Endodermal cell (in vitro differentiated cells): Measurements from ENCODE around the gene SRP9. TPM values are rescaled to one million over a fixed set of nuclear protein-coding genes. Genes with fewer than 3 reads are reported as not detected.

Experiments used
- DNase-seq: peaks from one replicate; pipeline ENCODE4 v3.0.0-alpha.2; 2017
- H3K27ac ChIP-seq: 2 replicates; pipeline ENCODE4 v1.5.1; 2013; ENCODE audit warnings: mild to moderate bottlenecking, low read depth, low read length, moderate library complexity
- H3K27me3 ChIP-seq: 2 replicates; pipeline ENCODE4 v1.6.1; 2013; ENCODE audit warnings: mild to moderate bottlenecking, low read length, moderate library complexity; ENCODE audit not compliant: insufficient read depth, control insufficient read depth, poor library complexity, severe bottlenecking
- H3K36me3 ChIP-seq: 2 replicates; pipeline ENCODE4 v1.7.0; 2013; ENCODE audit warnings: mild to moderate bottlenecking, low read length, moderate library complexity; ENCODE audit not compliant: control insufficient read depth, insufficient read depth
- H3K4me1 ChIP-seq: one replicate; pipeline ENCODE4 v1.7.0; 2013; ENCODE audit warnings: low read length; ENCODE audit not compliant: control insufficient read depth, insufficient read depth
- H3K4me3 ChIP-seq: 2 replicates; pipeline ENCODE4 v1.5.1; 2013; ENCODE audit warnings: mild to moderate bottlenecking, low read length, moderate library complexity
- H3K9ac ChIP-seq: 2 replicates; pipeline ENCODE4 v1.6.1; 2013; ENCODE audit warnings: mild to moderate bottlenecking, low read length, moderate library complexity; ENCODE audit not compliant: poor library complexity, severe bottlenecking; ENCODE audit errors: extremely low read depth
- H3K9me3 ChIP-seq: 2 replicates; pipeline ENCODE4 v1.6.1; 2013; ENCODE audit warnings: mild to moderate bottlenecking, low read length, moderate library complexity; ENCODE audit not compliant: control insufficient read depth
- H3K27ac Mint-ChIP-seq: 2 replicates; pipeline ENCODE4 v1.8.0; 2020; ENCODE audit warnings: mixed read lengths
- H3K27me3 Mint-ChIP-seq: 2 replicates; pipeline ENCODE4 v1.8.0; 2021; ENCODE audit warnings: mild to moderate bottlenecking, mixed read lengths; ENCODE audit not compliant: insufficient read depth
- H3K36me3 Mint-ChIP-seq: 2 replicates; pipeline ENCODE4 v1.8.0; 2020; ENCODE audit warnings: low read depth, mixed read lengths
- H3K4me1 Mint-ChIP-seq: 2 replicates; pipeline ENCODE4 v1.8.0; 2020; ENCODE audit warnings: mixed read lengths
- H3K4me3 Mint-ChIP-seq: 2 replicates; pipeline ENCODE4 v1.8.0; 2020; ENCODE audit warnings: mild to moderate bottlenecking, moderate library complexity, mixed read lengths
- H3K9me3 Mint-ChIP-seq: 2 replicates; pipeline ENCODE4 v1.8.0; 2020; ENCODE audit warnings: mild to moderate bottlenecking, mixed read lengths
- CTCF ChIP-seq: fragments of 200-600 bp; sonication (generic); conservative IDR thresholded peaks from 2 replicates; pipeline ENCODE4 v1.5.0; 2021; ENCODE audit warnings: antibody characterized with exemption, mild to moderate bottlenecking
- WGBS, 2 experiments: methylation state at CpG; one replicate each; pipeline versions ENCODE4 v1.1.5 to v1.1.7; 2013; ENCODE audit warnings: missing lambda C conversion rate in 2 of 2, mixed read lengths in 1 of 2; ENCODE audit not compliant: insufficient coverage in 1 of 2, insufficient read length in 1 of 2; 5-methylcytosine and 5-hydroxymethylcytosine counted together
- total RNA-seq, 2 donors: library from RNA; stranded (reverse); fragmentation: NEBNext Ultra II Directional in 1 of 2; extraction: Animal tissue kit (Norgen Biotek cat#: 25700) in 1 of 2; gene quantifications; 2 replicates in 1 of 2; 3 replicates in 1 of 2; pipeline ENCODE4 v1.2.1, GENCODE V29; 2021

SRP9 gene
- total RNA-seq, 2 donors from 2014 or later: 286 to 319 TPM

DNA sequence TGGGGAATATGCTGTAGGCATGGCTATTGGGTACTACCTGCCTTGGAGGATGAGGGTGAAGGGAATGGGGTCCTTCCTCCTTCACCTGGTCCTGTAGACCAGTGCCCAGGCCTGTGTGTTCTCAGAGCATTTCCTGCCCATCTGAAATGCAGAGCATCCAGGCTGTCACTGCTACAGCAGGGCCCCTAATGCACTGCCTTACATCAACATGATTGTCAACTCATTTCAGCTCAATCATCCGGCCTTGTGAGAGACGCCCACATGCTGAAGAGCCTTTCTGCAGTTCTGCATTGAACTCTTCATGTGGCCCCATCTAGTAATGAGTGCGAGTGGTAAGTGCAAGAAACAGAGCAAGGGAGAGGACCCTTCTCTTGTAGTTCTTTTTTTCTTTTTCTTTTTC lies 39.8 kb upstream of the SRP9 start:
- Histone ChIP-seq H3K4me3 (no peak overlapping the region), H3K9me3 (no peaks in the 10 kb centered on the region), H3K27ac (no peak overlapping the region), H3K4me1 (peaks cover 8% of the 10 kb centered on the region), H3K9ac (no peak overlapping the region), H3K27me3 (no peaks in the 10 kb centered on the region), H3K36me3 (no peaks in the 10 kb centered on the region)
- H3K4me3 Mint-ChIP-seq: no peak overlapping the region
- 96 to 100% methylated on average over 1 to 3 of the region's 3 CpGs for WGBS, 2 experiments
- no peak for TF ChIP-seq CTCF
- no peaks in the 10 kb centered on the region for H3K36me3 Mint-ChIP-seq
- H3K27ac Mint-ChIP-seq: no peak overlapping the region
- H3K9me3 Mint-ChIP-seq: no peaks in the 10 kb centered on the region
- H3K27me3 Mint-ChIP-seq: peaks cover 25% of the 10 kb centered on the region
- no peak for DNase-seq
- H3K4me1 Mint-ChIP-seq: peaks cover 9% of the 10 kb centered on the region

- WGBS, 2 experiments: 87 to 88% methylated on average over 2 of the region's 2 CpGs
- no peaks in the 10 kb centered on the region for H3K36me3 ChIP-seq
- H3K27me3 Mint-ChIP-seq: peaks cover 27% of the 10 kb centered on the region
- no peak overlapping the region for H3K27ac ChIP-seq
- peaks cover 8% of the 10 kb centered on the region for H3K4me1 ChIP-seq
- H3K4me3 ChIP-seq: no peak overlapping the region
- no peaks in the 10 kb centered on the region for H3K9me3 Mint-ChIP-seq
- no peak overlapping the region for H3K4me3 Mint-ChIP-seq
- H3K9me3 ChIP-seq: no peaks in the 10 kb centered on the region
- H3K9ac ChIP-seq: no peak overlapping the region
- no peak for DNase-seq
- no peak for TF ChIP-seq CTCF
- peaks cover 9% of the 10 kb centered on the region for H3K4me1 Mint-ChIP-seq
- H3K36me3 Mint-ChIP-seq: no peaks in the 10 kb centered on the region
- H3K27me3 ChIP-seq: no peaks in the 10 kb centered on the region
- no peak overlapping the region for H3K27ac Mint-ChIP-seq
Observed at GRCh38 chr1:225738763-225739162, 38.9 kb upstream of the SRP9 start.

GRCh38 chr1:225739542-225740107 lies 38.0 kb upstream of the SRP9 start:
- H3K4me3 Mint-ChIP-seq: no peak overlapping the region
- no peak for TF ChIP-seq CTCF
- peaks cover 27% of the 10 kb centered on the region for H3K27me3 Mint-ChIP-seq
- H3K9me3 ChIP-seq: no peaks in the 10 kb centered on the region
- no peak overlapping the region for H3K4me3 ChIP-seq
- H3K4me1 Mint-ChIP-seq: peaks cover 9% of the 10 kb centered on the region
- DNase-seq: no peak
- no peaks in the 10 kb centered on the region for H3K36me3 ChIP-seq
- WGBS, 2 experiments: 89 to 90% methylated on average over 3 to 5 of the region's 5 CpGs
- no peaks in the 10 kb centered on the region for H3K9me3 Mint-ChIP-seq
- no peaks in the 10 kb centered on the region for H3K36me3 Mint-ChIP-seq
- no peak overlapping the region for H3K27ac ChIP-seq
- no peaks in the 10 kb centered on the region for H3K27me3 ChIP-seq
- H3K9ac ChIP-seq: no peak overlapping the region
- H3K27ac Mint-ChIP-seq: no peak overlapping the region
- peaks cover 8% of the 10 kb centered on the region for H3K4me1 ChIP-seq
